Large intestine (tissue), 3 donors: ENCODE data around the gene CNPY2. TPM values are rescaled to one million over a fixed set of nuclear protein-coding genes. Genes with fewer than 3 reads are reported as not detected.

Source experiments
- DNase-seq, 2 donors: peaks; one replicate each; pipeline versions ENCODE4 v3.0.0 to v3.0.0-alpha.2; 2013
- H3K27ac ChIP-seq: one replicate; pipeline ENCODE4 v1.5.1; 2013; ENCODE audit warnings: low read length
- H3K27me3 ChIP-seq: 2 replicates; pipeline ENCODE4 v1.6.1; 2013; ENCODE audit warnings: low read length; ENCODE audit not compliant: control insufficient read depth, insufficient read depth
- H3K36me3 ChIP-seq: 2 replicates; pipeline ENCODE4 v1.6.1; 2013; ENCODE audit warnings: low read length; ENCODE audit not compliant: control insufficient read depth, insufficient read depth
- H3K4me1 ChIP-seq: one replicate; pipeline ENCODE4 v1.6.1; 2013; ENCODE audit warnings: low read length; ENCODE audit not compliant: control insufficient read depth, insufficient read depth
- H3K4me3 ChIP-seq: one replicate; pipeline ENCODE4 v1.5.1; 2013; ENCODE audit warnings: low read length
- H3K9me3 ChIP-seq: one replicate; pipeline ENCODE4 v1.6.1; 2013; ENCODE audit warnings: mild to moderate bottlenecking, low read depth, low read length, moderate library complexity; ENCODE audit not compliant: control insufficient read depth
- WGBS: methylation state at CpG from one replicate; pipeline ENCODE4 v1.1.5; 2013; ENCODE audit warnings: low lambda C conversion rate; ENCODE audit not compliant: insufficient coverage; 5-methylcytosine and 5-hydroxymethylcytosine counted together
- polyA plus RNA-seq: library from polyadenylated mRNA; unstranded; fragments of 120-200 nt; gene quantifications from one replicate; pipeline ENCODE4 v1.2.1, GENCODE V29; 2013

CNPY2 gene
- polyA plus RNA-seq, 1 donor = 179 TPM

DNA sequence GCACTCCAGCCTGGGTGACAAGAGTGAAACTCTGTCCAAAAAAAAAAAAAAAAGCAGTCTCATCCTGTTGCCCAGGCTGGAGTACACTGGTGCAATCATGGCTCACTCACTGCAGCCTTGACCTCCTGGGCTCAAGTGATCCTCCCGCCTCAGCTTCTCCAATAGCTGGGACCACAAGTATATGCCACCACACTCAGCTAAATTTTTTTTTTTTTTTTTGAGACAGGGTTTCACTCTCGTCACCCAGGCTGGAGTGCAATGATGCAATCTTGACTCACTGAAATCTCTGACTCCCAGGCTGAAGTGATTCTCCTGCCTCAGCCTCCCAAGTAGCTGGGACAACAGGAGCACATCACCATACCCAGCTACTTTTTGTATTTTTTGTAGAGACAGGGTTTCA lies 5.2 kb upstream of the CNPY2 start:
- Histone ChIP-seq H3K4me3 (no peak overlapping the region), H3K4me1 (no peaks in the 10 kb centered on the region), H3K9me3 (no peaks in the 10 kb centered on the region), H3K27ac (no peak overlapping the region), H3K27me3 (no peaks in the 10 kb centered on the region), H3K36me3 (peaks cover 63% of the 10 kb centered on the region)
- no CpG with 5 or more reads among the region's 2 CpGs for WGBS
- DNase-seq = no peak

- Histone ChIP-seq H3K4me1 (peaks cover 5% of the 10 kb centered on the region), H3K4me3 (no peak overlapping the region), H3K27ac (no peak overlapping the region), H3K36me3 (peaks cover 39% of the 10 kb centered on the region), H3K9me3 (no peaks in the 10 kb centered on the region), H3K27me3 (no peaks in the 10 kb centered on the region)
- WGBS = no CpG with 5 or more reads among the region's 3 CpGs
- no peak for DNase-seq
These were observed 1.9 kb upstream of the CNPY2 start for GRCh38 chr12:56317675-56318074.

GRCh38 chr12:56315249-56315621 lies 553 bp downstream of the CNPY2 start:
- Histone ChIP-seq H3K27me3 (no peaks in the 10 kb centered on the region), H3K4me3 (peak overlapping the region; percentile 93), H3K27ac (peak overlapping the region; percentile 96), H3K4me1 (peaks cover 5% of the 10 kb centered on the region), H3K36me3 (peaks cover 42% of the 10 kb centered on the region), H3K9me3 (no peaks in the 10 kb centered on the region)
- no CpG with 5 or more reads among the region's 11 CpGs for WGBS
- peak in 1 of 2 donors; percentile 69 for DNase-seq

DNA sequence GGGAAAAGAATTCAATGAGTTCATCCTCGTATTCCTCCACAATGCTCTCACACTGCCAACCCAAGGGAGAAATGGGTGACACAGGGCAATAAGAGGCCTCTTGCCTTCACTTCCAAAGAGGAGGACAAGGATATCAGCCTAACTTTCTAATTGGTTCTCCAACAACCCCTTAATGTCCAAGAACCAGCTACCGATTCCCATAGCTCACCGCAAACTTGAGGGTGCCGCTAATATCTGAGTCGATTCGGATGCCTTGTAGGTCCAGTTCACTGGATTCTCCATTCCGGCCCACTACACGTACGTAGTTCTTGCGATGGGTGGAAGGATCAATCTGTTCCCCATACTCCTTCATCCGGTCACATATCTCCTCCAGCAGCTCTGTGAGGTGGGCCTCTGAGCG lies 4.8 kb downstream of the CNPY2 start:
- H3K9me3 ChIP-seq = no peaks in the 10 kb centered on the region
- 100% methylated on average over 2 of the region's 12 CpGs for whole genome bisulfite sequencing
- no peak overlapping the region for H3K4me3 ChIP-seq
- no peaks in the 10 kb centered on the region for H3K27me3 ChIP-seq
- peaks cover 5% of the 10 kb centered on the region for H3K4me1 ChIP-seq
- no peak overlapping the region for H3K27ac ChIP-seq
- H3K36me3 ChIP-seq = peaks cover 54% of the 10 kb centered on the region
- no peak for DNase-seq

DNA sequence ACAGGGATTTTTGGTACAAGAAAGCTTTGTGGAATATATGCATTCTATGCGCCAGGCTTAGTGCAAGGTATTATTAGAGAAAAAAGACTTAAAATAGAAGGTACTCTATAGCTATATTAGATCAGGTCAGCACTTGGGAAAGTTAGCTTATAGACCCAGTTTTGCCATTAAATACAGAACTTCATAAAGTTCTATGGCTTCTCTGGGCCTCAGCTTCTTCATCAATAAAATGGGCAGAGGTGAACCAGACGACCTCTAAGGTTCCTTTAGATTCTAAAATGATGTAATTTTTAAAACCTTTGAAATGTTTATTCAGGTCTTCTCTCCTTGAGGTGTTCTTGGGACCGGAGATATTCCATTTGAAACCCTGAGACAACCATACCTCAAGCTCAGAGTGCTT lies 7.1 kb downstream of the CNPY2 start:
- no CpG with 5 or more reads among the region's 3 CpGs for WGBS
- Histone ChIP-seq H3K27ac (no peak overlapping the region), H3K36me3 (peaks cover 57% of the 10 kb centered on the region), H3K27me3 (no peaks in the 10 kb centered on the region), H3K9me3 (no peaks in the 10 kb centered on the region), H3K4me1 (no peaks in the 10 kb centered on the region), H3K4me3 (no peak overlapping the region)
- no peak for DNase-seq

DNA sequence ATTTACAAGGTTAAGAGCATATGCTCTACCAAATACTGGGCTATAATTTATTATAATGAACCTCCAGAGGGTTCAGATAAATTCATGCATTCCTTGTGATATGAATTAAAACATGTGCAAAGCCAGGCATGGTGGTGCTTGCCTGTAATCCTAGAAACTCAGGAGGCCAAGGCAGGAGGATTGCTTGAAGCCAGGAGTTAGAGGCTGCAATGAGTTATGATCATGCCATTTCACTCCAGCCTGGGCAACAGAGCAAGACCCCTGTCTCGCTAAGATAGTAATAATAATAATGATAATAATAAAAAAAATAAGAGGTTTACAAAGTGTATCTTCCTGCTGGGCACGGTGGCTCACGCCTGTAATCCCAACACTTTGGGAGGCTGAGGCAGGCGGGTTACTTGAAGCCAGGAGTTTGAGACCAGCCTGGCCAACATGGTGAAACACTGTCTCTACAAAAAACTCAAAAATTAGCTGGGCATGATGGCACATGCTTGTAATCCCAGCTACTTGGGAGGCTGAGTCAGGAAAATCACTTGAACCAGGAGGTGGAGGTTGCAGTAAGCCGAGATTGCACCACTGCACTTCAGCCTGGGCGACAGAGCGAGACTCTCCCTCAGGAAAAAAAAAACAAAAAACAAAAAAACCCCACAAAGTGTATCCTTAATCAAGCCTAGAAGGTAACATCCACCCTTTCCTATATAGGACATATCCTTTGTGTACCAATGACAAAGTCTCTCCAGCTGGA lies 8.4 kb downstream of the CNPY2 start:
- no peak overlapping the region for H3K27ac ChIP-seq
- no peaks in the 10 kb centered on the region for H3K27me3 ChIP-seq
- H3K36me3 ChIP-seq = peaks cover 64% of the 10 kb centered on the region
- peaks cover 3% of the 10 kb centered on the region for H3K4me1 ChIP-seq
- DNase-seq = no peak
- no peak overlapping the region for H3K4me3 ChIP-seq
- no CpG with 5 or more reads among the region's 7 CpGs for WGBS
- H3K9me3 ChIP-seq = no peaks in the 10 kb centered on the region

- Histone ChIP-seq H3K27ac (no peak overlapping the region), H3K4me1 (peaks cover 18% of the 10 kb centered on the region), H3K36me3 (peaks cover 50% of the 10 kb centered on the region), H3K27me3 (no peaks in the 10 kb centered on the region), H3K4me3 (no peak overlapping the region), H3K9me3 (no peaks in the 10 kb centered on the region)
- WGBS = 100% methylated on average over 3 of the region's 8 CpGs
- no peak for DNase-seq
These were observed 10.8 kb downstream of the CNPY2 start for GRCh38 chr12:56304872-56305590.

- peaks cover 45% of the 10 kb centered on the region for H3K36me3 ChIP-seq
- no peaks in the 10 kb centered on the region for H3K27me3 ChIP-seq
- H3K27ac ChIP-seq = no peak overlapping the region
- no peak overlapping the region for H3K4me3 ChIP-seq
- DNase-seq = no peak
- no peaks in the 10 kb centered on the region for H3K9me3 ChIP-seq
- no CpG with 5 or more reads among the region's 3 CpGs for WGBS
- peaks cover 18% of the 10 kb centered on the region for H3K4me1 ChIP-seq
These were observed 11.5 kb downstream of the CNPY2 start for GRCh38 chr12:56304276-56304675.

- H3K4me3 ChIP-seq = peak overlapping the region; percentile 84
- peaks cover 27% of the 10 kb centered on the region for H3K4me1 ChIP-seq
- H3K27me3 ChIP-seq = no peaks in the 10 kb centered on the region
- WGBS = no CpG with 5 or more reads among the region's 21 CpGs
- H3K27ac ChIP-seq = peak overlapping the region; percentile 94
- DNase-seq = no peak
- H3K36me3 ChIP-seq = peaks cover 36% of the 10 kb centered on the region
- no peaks in the 10 kb centered on the region for H3K9me3 ChIP-seq
These were observed 14.9 kb downstream of the CNPY2 start for GRCh38 chr12:56300644-56301464.

DNA sequence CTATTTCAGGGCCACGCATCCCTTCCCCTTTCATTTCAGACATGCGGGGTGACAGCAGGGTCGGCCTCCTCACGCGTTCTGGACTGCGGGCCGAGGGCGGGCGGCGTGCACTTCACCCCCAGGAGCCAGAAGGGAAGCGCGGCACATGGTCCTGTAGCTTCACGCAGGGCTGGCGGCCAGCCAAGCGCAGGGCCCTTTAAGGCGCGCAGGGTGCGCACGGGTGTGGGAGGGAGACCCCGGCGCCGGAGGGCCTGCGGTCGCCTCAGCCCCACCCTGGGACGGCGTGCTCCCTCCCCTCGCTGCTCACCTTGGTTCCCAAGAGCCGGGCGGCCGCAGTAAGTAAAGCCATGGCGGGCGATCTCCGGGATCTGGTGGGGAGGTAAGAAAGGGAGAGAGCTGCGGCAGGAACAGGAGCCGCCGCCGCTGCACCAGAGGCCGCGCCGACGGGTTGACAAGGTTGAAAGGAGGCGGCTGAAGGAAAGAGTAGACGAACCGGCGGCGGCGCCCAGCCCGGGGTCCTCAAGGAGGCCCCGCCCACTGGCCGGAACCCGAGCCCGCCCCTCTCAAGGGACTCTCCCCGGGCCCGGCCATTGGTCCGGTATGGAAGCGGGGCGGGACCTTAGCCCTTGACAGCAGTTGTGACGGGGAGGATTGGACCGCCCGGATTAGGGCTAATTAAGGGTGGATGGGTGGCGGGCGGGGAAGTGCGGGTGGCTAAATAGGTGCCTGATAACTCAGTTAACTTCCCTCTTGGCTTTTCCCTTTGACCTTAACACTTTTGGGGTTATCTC lies 15.7 kb downstream of the CNPY2 start, which contains the start of gene CS:
Gene CS, minus strand, starts transcription at position 478 of the 791 bp plus-strand sequence. Its CDS starts 129 bp downstream, at position 349.
- DNase-seq = peak; percentile 98
- H3K36me3 ChIP-seq = peaks cover 30% of the 10 kb centered on the region
- peak within 1 kb of the TSS; percentile 84 for H3K4me3 ChIP-seq
- peaks cover 27% of the 10 kb centered on the region for H3K4me1 ChIP-seq
- H3K9me3 ChIP-seq = no peaks in the 10 kb centered on the region
- H3K27me3 ChIP-seq = no peaks in the 10 kb centered on the region
- WGBS = no CpG with 5 or more reads among the region's 63 CpGs
- peak within 1 kb of the TSS; percentile 94 for H3K27ac ChIP-seq
